ENCODE results near the gene NTN5.
A peak's percentile ranks its signal among the peaks of the same experiment; 100 is the strongest.
"Not testable (repeated sequence)": the region's sequence is repeated elsewhere in the genome, so short reads cannot be mapped to it uniquely, and the experiment has no call there.

NTN5 gene

DNA sequence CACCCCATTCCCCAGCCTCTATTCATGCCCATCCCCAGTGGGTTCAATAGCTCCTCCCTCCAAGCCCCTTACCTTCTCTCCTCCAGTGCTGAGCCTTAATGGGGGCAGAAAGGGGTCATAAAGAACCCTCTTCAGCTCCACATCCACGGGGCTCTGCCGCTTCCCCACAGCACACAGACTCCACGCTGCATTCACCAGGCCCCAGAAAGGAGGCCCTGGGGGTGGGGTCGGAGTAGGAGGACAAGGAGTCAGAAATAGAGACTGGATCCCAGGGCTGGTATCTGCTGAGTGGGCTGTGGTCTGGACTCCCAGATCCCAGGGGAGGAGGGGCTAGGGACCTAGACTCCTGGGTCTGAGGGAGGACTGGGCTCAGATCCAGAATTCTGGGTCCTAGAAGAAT, 28.5 kb downstream of the NTN5 start:
- DNase-seq (ENCODE audit: low spot score), result no peak

DNA sequence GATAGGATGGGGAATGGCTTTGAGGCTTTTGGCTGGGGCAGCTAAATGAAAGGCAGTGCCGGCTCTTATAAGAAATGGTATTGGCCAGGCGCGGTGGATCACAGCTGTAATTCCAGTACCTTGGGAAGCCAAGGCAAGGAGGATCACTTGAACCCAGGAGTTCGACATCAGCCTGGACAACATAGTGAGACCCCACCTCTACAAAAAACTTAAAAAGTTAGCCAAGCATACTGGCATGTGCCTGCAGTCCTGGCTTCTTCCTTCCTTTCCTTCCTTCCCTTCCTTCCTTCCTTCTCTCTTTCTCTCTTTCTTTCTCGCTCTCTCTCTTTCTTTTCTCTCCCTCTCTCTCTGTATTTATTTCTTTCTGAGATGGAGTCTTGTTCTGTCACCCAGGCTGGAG, 30.0 kb downstream of the NTN5 start:
- no peak for DNase-seq (ENCODE audit: low spot score)

DNA sequence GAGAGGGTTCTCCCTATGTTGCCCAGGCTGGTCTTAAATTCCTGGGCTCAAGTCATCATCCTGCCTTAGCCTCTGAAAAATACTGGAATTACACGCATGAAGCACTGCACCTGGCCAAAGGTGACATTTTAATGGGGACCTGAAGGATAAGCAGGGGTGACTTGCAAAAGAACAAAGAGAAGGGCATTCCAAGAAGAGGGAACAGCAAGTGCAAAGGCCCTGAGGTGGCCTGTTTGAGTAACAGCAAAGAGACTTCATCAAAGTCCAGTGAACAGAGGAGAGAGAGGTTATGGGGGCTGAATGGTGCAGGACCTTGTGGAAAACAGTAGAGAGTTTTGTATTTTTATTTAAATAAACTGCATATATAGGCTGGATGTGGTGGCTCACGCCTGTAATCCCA, 31.0 kb downstream of the NTN5 start:
- no peak for DNase-seq (ENCODE audit: low spot score)

DNA sequence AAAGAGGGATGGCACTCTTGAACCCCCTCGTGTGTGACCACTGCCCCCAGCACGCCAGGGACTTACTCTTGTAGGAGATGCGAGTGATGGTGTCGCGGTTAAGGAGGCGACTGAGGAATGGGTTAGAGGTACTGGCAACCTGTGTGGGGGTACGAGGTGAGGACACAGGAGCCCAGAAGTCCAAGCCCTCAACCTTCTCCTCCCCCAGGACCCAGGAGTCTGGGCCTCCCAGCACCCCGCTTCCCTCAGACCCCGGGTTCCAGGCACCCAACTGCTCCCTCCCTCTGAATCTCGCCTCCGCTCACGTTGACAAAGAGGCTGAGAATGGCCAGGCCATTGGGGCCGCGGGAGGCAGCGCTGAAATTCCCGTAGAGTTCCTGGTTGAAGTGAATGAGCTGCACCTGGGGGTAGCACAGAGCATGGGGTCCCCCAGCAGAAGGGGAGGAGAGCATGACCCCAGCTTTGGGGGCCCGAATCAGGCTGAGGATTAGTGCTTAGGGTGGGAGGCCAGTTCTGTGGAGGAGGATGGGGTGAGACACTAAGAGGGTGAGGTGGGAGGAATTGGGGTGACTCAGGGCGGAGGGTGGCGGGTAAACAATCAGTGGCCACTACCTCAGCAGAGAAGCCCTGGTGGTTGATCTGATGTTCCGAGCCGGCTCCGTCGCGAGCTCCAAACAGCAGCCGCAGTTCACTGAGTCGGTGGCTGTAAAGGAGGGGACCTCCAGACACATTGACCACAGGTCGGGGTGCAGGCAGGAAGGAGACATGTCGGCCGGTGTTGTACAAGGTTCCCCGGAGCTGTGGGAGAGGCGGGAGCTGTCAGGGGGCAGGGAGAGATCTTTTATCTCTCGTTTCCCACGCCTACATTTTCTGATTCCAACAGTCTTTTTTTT, 33.1 kb downstream of the NTN5 start:
- peak; percentile 58 for DNase-seq (ENCODE audit: low spot score)

DNA sequence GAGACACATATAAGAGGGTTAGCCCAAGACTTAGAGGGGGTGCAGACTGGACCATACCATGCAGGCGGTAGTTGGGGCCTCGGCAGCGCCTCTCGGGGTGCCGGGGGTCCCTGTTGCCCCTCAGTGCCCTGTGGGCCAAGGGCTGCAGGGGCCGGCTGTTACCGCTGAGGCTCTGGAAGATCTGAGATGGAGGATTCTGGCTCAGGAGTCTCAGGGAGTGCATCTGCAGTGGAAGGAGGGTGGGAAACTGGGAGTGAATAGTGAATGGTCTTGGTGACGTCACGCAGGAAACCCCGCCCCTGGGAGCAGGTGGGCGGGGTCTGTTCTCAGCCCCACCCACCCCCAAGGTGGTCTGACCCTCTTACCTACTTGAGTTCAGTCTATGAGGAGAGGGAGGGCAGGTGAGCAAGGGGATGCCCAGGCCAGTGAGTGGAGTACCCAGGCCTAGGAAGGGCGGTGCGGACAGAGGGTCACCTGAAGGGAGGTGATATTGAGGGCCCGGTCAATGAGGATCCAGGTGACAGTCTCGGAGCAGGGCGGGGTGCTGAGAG, 33.9 kb downstream of the NTN5 start:
- no peak for DNase-seq (ENCODE audit: low spot score)

DNA sequence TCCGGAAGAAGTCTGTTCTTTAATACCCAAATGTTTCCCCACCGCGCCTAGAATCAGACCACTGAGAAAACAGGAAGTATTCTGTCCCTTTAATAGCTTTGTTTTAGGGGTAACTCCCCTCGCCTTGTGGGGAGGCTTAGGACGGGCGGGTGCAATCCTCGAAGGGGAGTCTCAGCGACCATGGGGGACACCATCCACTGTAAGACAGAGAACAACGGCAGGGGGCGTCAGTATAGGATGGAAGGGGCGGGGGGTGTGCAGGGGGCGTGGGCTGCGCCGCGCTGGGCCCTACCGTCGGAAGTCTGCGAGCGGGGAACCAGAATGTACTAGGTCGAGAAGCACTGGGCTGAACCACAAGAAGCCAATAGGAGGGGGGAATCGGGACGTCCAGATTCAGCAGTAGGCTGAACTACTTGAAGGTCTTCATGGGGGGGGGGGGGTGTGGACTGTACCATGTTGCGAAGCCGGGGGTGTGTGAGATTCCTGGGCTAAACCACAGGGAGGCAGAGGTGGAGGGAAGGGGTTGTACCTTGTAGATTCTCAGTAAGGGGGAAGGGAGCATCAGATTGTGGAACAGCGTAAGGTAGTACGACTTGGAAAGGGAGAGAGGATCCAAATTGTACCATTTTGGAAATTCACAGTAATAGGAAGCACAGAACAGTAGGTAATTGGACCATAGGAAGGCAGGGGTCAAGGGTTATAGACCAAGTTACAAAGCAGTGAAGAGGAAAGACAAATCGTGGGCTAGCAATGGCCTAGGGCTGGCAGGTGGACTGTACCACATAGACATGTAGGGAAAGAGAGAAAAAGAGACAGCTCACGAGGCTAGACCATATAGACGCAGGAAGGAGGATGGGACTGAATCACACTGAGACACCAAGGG, 34.6 kb downstream of the NTN5 start:
- peak; percentile 99 for DNase-seq (ENCODE audit: low spot score)

DNA sequence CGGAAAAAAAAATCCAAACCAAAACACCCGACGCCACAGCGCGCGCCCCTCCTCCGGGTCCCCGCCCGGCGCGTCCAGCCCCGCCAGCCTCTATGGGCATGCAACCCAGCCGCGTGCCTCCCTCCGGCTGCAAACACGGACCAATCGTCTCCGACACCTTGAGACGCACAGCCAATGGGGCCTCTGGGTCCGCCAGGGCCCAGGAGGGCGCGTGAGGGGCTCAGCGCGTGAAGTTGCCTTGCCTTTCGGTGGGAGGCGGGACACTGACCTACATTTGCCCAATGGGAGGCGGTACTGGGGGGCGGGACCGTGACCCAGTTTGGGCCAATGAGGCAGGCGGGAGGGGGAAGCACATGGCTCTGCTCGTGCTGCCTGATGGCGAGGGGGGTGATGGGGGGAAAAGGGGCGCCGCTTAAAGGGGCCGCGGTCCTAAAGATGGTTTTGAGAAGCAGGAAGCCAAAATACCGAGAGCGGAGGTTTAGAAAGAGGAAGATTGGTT, 35.3 kb downstream of the NTN5 start:
- peak; percentile 99 for DNase-seq (ENCODE audit: low spot score)

DNA sequence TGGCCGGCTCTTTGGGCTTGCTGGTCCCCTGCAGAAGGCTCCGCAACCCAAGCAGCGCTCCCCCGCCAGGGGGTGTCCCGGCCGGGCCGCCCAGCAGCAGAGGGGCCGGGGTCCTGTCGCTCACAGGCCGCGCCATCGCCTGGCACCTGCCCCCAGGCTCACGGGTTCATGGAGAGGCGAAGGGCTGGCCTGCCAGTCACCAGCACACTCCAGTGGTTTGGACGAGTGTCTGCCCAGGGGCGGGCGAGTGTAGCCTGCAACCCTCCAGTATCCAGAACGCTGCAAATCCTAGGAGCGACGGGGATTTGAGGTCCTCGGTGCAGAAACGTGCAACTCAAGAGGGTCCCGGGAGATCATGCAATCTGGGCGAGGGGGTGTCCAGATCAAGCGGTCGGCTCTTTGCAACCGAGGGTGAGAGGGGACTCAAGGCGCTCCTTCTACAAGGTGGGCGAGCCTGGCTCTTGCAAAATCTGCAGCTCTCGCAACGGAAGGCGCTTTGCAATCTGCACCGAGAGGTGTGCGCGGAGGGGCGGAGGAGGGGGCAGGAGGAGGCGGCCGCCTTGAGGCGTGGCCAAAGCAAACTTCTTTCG, 35.9 kb downstream of the NTN5 start, which contains the start of gene DBP:
Gene DBP (minus strand): TSS at position 521 of the 590 bp plus-strand sequence. CDS start 385 bp downstream, at position 136.
- no peak for DNase-seq (ENCODE audit: low spot score)

DNA sequence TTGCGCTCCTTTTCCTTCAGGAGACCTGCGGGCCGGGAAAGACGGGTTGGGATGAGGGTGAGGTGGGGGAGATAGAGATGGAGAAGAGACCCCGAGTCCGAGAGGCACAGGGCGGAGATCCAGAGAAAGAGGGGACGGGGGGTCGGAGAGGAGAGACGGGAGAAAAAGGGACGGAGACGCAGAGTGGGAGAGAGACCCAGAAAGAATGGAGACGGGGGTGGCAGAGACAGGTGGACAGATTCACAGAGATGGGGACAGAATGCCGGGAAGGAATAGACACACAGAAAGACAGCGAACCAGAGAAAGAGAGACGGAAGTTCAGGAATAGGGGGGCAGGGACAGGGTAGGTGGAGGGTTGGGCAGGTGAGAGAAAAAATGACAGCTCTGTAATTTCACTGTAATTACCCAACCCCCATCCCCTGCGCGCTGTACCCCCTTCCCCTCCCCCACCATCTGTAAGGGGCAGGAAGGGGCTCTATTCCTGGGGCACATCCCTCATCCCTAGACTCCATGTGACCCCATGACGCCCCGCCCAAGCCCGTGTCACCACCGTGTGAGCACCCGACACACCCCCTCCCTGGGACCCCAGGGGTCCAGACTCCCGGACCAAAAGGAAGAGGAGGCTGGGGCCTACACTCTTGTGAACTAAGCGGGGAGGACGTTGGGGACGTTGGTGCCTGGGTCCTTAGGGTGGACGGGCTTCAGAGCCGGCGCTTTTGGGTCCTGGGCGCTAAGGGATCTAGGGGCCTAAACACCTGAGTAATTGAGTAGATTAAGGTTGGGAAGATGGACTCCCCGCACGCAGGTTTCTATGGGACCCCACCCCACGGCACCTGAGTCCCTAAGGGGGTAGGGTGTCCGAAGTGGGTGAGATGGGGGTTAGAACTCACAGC, 36.6 kb downstream of the NTN5 start:
- DNase-seq (ENCODE audit: low spot score), result no peak

DNA sequence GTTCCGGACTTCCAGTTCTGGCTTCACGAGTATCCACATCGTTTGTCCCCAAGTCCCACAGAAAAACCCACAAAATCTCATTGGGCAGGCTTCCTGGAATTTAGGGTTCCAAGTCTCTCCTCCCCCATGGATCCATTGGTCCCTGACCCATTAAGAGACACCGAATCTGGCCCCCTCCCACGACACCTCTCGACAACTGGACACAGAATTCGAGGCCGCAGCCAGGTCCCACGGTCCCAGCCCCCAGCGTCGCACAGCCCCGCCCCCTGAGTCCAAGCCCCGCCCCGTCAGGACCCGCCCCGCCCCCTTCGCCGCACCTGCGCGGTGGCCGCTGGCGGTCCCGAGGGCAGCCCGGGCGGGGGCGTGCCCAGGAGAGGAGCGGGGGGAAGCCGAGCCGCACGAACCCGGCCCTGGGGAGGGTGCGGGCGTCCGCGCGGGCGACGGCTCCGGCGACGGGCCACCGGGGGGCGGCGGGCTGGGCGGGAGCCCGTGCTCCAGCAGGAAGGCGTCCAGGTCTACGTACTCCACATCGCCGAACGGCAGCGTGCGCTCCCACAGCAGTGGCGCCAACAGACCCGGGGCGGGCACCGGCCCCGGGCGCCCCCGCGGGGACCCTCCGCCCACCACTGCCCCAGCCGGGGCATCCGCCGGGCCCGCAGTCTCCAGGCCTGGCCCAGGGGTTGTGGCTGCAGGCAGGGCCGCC, 37.4 kb downstream of the NTN5 start:
- DNase-seq (ENCODE audit: low spot score), result peak; percentile 55

DNA sequence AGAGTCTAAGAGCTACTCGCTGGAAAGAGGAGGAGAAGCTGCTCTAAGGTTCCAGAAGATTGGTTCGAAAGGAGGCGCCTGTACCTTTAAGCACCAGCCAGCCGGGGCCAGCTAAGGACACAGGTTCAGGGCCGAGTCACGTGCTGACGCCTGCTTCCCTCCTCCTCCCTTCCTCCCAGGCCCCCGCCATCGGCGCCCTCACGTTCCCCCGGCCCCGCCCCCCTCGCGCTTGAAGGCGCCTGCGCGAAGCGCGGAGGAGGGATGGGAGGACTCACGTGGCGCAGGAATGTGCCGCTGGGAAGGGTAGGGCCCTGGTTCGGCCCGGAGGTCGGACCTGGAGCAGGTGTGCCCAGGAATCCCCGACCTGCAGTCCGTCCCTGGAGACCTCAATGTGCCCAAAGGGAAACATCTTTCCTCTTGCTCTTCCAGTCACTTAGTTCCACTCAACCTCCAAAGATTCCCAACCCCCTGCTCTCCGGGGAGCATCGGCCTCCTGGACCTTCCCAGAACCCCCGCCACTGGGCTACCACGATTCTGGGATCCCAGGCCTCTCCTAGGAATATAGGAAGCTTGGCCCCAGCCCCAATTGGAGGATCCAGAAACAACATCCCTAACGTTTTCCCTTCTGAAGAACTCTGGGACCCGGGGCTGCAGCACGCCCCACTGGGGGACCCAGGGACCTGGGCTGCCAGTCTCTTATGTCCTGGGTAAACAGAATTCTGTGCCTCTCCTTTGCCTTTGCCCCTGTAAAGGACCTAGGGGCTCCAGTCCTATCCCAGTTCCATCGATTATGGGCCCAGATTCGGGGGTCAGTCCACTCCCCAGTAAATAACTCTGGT, 38.2 kb downstream of the NTN5 start:
- DNase-seq (ENCODE audit: low spot score), result peak; percentile 99

DNA sequence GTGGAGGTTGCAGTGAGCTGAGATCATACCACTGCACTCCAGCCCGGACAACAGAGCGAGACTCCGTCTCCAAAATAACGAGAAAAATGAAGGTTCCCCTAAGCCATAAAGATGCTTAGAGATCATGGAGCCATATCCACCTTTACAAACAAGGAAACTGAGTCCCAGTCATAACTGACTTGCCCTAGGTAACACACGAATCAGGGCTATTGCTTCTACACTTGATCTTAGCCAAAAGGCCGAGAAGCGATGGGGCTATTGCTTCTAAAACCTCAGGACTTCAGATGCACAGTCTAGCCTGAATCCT, 38.8 kb downstream of the NTN5 start:
- no peak for DNase-seq (ENCODE audit: low spot score)

DNA sequence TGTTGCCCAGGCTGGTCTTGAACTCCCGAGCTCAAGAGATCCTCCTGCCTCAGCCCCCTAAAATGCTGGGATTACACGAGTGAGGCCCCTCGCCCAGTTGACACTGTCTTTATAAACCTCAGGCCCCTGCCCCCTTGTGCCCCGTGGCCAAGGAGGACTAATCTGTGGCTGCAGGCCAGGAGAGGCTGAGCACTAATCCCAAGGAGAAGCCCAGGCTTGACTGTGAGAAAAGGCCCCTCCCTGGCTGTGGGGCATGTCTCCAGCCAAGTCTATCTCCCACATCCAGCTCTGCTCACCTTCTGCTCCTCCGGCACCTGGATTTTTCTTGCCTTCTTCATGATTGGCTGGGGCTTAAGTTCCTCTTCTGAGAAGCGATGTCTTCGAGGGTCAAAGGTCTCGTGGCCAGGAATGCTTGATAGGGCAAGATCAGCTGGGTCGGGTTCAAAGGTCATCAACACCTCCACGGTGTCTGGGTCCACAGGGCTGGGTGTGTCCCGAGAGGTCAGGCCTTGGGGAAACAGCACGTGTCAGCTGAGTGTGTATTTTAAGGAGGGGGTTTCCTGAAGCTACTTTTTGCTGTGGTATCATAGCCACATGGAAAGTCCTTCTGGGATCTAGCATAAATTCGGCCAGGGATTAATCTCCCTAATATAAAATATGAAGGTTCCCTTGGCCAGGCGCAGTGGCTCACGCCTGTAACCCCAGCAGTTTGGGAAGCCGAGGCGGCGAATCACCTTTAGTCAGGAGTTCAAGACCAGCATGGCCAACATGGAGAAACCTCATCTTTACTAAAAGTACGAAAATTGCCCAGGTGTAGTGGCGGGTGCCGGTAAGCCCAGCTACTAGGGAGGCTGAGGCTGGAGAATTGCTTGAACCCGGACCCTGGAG, 39.4 kb downstream of the NTN5 start:
- no peak for DNase-seq (ENCODE audit: low spot score)

DNA sequence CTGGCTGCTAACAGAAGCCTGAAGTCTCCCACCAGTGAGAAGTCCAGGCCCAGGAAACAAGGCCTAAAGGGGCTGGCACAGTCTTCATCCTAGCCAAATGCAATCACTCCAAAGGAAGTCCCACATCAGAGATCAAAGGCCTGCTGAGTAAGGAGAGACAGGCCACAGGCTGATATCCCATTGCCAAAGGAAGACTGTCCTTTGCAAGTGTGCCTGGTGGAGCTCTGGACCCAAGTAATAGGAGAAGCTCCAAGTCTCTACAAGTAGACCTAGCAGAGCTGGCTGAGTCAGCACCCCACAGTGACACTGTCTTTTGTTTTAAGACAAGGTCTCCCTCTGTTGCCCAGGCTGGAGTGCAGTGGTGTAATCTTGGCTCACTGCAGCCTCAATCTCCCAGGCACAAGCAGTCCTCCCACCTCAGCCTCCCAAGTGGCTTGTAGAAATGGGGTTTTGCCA, 40.1 kb downstream of the NTN5 start:
- peak; percentile 84 for DNase-seq (ENCODE audit: low spot score)

DNA sequence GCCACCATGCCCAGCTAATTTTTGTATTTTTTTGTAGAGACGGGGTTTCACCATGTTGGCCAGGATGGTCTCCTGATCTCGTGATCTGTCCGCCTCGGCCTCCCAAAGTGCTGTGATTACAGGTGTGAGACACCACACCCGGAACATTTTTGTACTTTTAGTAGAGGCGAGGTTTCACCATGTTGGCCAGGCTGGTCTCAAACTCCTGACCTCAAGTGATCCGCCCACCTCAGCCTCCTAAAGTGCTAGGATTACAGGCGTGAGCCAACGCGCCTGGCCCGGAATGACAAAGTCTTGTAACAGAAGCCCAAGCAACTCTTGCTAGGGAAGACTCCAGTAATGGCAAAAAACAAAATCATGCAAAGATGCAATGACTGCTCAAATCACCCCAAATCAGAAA, 40.5 kb downstream of the NTN5 start:
- DNase-seq (ENCODE audit: low spot score), result not testable (repeated sequence)

DNA sequence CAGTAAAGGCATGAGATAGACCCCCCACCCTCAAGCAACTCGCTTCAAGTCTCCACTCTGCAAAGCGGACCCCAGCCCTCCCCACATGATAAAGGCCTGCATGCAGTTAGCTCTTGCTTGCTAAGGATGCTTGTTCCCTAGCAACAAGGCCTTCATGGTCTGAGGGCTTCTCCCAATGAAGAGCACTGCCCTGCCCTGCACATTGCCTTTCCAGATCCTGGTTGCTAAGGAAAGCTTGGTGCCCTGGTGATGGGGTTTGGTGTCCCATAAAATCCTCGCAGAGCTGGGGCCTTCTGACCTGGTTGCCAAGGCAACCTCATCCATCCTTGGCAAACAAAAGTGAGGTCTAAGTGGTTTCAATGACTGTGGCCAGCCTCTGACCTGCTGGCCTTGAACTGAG, 41.6 kb downstream of the NTN5 start:
- DNase-seq (ENCODE audit: low spot score), result no peak

DNA sequence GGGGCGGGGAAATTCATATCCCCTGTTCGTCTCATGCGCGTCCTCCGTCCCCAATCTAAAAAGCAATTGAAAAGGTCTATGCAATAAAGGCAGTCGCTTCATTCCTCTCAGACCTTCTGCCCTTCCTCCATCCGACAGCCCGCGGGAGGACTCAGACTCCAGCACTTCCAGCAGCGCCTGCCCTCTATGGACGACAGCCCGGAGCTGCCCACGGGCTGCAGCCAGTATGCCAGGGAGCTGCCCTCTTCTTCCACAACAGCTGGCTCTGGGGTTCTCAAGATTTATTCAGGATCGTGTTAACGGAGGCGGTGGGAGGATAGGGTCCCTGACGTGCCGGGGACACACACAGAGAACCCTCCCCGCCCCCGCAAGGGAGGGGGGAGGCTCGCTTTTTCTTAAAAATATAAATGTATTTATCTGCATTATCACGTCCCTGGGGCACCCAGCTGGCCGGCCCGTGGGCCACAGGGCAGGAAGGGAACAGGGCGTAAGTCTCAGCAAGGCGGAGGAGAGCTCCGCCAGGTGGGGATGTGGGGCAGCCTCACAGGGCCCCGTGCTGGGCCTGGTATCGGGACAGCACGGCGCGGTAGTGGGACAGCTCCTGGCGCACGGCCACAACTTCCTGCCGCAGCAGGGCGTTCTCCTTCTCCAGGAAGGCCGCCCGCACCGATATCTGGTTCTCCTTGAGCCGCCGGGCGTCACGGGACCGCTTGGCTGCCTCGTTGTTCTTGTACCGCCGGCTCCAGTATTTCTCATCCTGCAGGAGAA, 42.3 kb downstream of the NTN5 start:
- peak; percentile 64 for DNase-seq (ENCODE audit: low spot score)
